ENCODE results near the gene SYT13. TPM values are rescaled to one million over a fixed set of nuclear protein-coding genes. Genes with fewer than 3 reads are reported as not detected.
"Not testable (repeated sequence)": the region's sequence is repeated elsewhere in the genome, so short reads cannot be mapped to it uniquely, and the experiment has no call there.

Gene SYT13
- total RNA-seq, 1 experiment from 2014 or later: 4.3 TPM

- Histone ChIP-seq H3T11ph (ENCODE audit: low read length) (no peak overlapping the region), H4K8ac (replicated peaks; ENCODE audit: insufficient read length, low read depth, low read length) (no peak overlapping the region), H3K4ac (ENCODE audit: low read depth, low read length) (no peak overlapping the region), H2BK12ac (ENCODE audit: insufficient read length, low read depth, low read length) (no peak overlapping the region), H3K4me2 (ENCODE audit: insufficient read depth, insufficient read length, low read length) (no peak overlapping the region), H2BK5ac (ENCODE audit: insufficient read length, low read length) (no peak overlapping the region), H3K27ac (ENCODE audit: insufficient read length, low read depth, low read length) (no peak overlapping the region), H2BK15ac (ENCODE audit: low read depth, low read length) (no peak overlapping the region), H3K4me1 (ENCODE audit: insufficient read depth, low read length) (no peaks in the 10 kb centered on the region), H3K79me2 (ENCODE audit: insufficient read depth, low read length) (no peaks in the 10 kb centered on the region), H3K27me3 (ENCODE audit: insufficient read depth, low read length) (no peaks in the 10 kb centered on the region), H4K20me1 (ENCODE audit: control insufficient read depth, insufficient read depth, insufficient read length) (no peaks in the 10 kb centered on the region), H4K91ac (ENCODE audit: insufficient read length, low read depth, low read length) (no peak overlapping the region), H4K5ac (ENCODE audit: insufficient read length, low read depth, low read length) (no peak overlapping the region), H3K23ac (ENCODE audit: insufficient read length, low read depth, low read length) (no peak overlapping the region), H3K79me1 (ENCODE audit: insufficient read depth, low read depth, low read length, poor library complexity, severe bottlenecking) (no peaks in the 10 kb centered on the region), H2BK120ac (ENCODE audit: low read depth, low read length, poor library complexity, severe bottlenecking) (no peak overlapping the region), H3K23me2 (ENCODE audit: insufficient read length, low read depth, low read length, poor library complexity, severe bottlenecking) (no peaks in the 10 kb centered on the region), H3K18ac (ENCODE audit: insufficient read length, low read depth, low read length) (no peak overlapping the region), H3K9ac (ENCODE audit: extremely low read depth, insufficient read length, low read length) (no peak overlapping the region), H3K9me3 (ENCODE audit: control insufficient read depth, low read depth, low read length) (no peaks in the 10 kb centered on the region), H2AK5ac (ENCODE audit: insufficient read length, low read length) (no peak overlapping the region), H2AFZ (ENCODE audit: low read length) (no peak overlapping the region), H3K14ac (ENCODE audit: insufficient read depth, low read length) (no peak overlapping the region), H2BK20ac (ENCODE audit: low read depth, low read length, poor library complexity, severe bottlenecking) (no peak overlapping the region), H3K56ac (ENCODE audit: insufficient read length, low read depth, low read length) (no peak overlapping the region)
- DNase-seq: no peak
- peaks cover 2% of the 10 kb centered on the region in 2 experiments; a peak in 2 of 4 replicates for H3K4me1 Mint-ChIP-seq
- TF ChIP-seq CTCF (conservative IDR thresholded peaks at IDR 0.05): no peak
- peaks cover 0 to 3% (median 0%) of the 10 kb centered on the region in 3 experiments; a peak in 2 of 7 replicates for H3K36me3 Mint-ChIP-seq (ENCODE audit: insufficient read depth in 1 of 3, low read depth in 3 of 3)
- no peak overlapping the region for H3K27ac Mint-ChIP-seq
- H3K4me3 Mint-ChIP-seq: no peak overlapping the region; a peak in 1 of 5 replicates
- no peaks in the 10 kb centered on the region for H3K9me3 Mint-ChIP-seq
- WGBS (ENCODE audit: extremely low coverage, insufficient read length, low lambda C conversion rate): no CpG with 5 or more reads among the region's 3 CpGs
- no peaks in the 10 kb centered on the region; the same call in none of the 2 replicates for H3K27me3 Mint-ChIP-seq (ENCODE audit: low read depth)
Measured at GRCh38 chr11:45250035-45250718, 36.0 kb downstream of the SYT13 start.

- H3K27ac ChIP-seq (ENCODE audit: insufficient read length, low read depth, low read length); H4K8ac ChIP-seq (replicated peaks; ENCODE audit: insufficient read length, low read depth, low read length); H3K36me3 Mint-ChIP-seq (ENCODE audit: insufficient read depth in 1 of 3, low read depth in 3 of 3); H3K4me1 Mint-ChIP-seq; H2AK5ac ChIP-seq (ENCODE audit: insufficient read length, low read length); H3K14ac ChIP-seq (ENCODE audit: insufficient read depth, low read length); H3T11ph ChIP-seq (ENCODE audit: low read length); H3K23me2 ChIP-seq (ENCODE audit: insufficient read length, low read depth, low read length, poor library complexity, severe bottlenecking); H3K79me1 ChIP-seq (ENCODE audit: insufficient read depth, low read depth, low read length, poor library complexity, severe bottlenecking); H3K27ac Mint-ChIP-seq; H3K4me1 ChIP-seq (ENCODE audit: insufficient read depth, low read length); H2BK12ac ChIP-seq (ENCODE audit: insufficient read length, low read depth, low read length); H3K79me2 ChIP-seq (ENCODE audit: insufficient read depth, low read length); H2BK120ac ChIP-seq (ENCODE audit: low read depth, low read length, poor library complexity, severe bottlenecking); H3K27me3 Mint-ChIP-seq (ENCODE audit: low read depth); H3K4ac ChIP-seq (ENCODE audit: low read depth, low read length); H4K91ac ChIP-seq (ENCODE audit: insufficient read length, low read depth, low read length); H3K4me2 ChIP-seq (ENCODE audit: insufficient read depth, insufficient read length, low read length); H2BK20ac ChIP-seq (ENCODE audit: low read depth, low read length, poor library complexity, severe bottlenecking); H3K4me3 Mint-ChIP-seq; H4K20me1 ChIP-seq (ENCODE audit: control insufficient read depth, insufficient read depth, insufficient read length); H2BK5ac ChIP-seq (ENCODE audit: insufficient read length, low read length); H3K9me3 Mint-ChIP-seq; H3K27me3 ChIP-seq (ENCODE audit: insufficient read depth, low read length); H2AFZ ChIP-seq (ENCODE audit: low read length); DNase-seq; H3K9ac ChIP-seq (ENCODE audit: extremely low read depth, insufficient read length, low read length); H3K9me3 ChIP-seq (ENCODE audit: control insufficient read depth, low read depth, low read length); H4K5ac ChIP-seq (ENCODE audit: insufficient read length, low read depth, low read length); H3K23ac ChIP-seq (ENCODE audit: insufficient read length, low read depth, low read length); H3K56ac ChIP-seq (ENCODE audit: insufficient read length, low read depth, low read length); H3K18ac ChIP-seq (ENCODE audit: insufficient read length, low read depth, low read length); H2BK15ac ChIP-seq (ENCODE audit: low read depth, low read length): not testable (repeated sequence)
- WGBS (ENCODE audit: extremely low coverage, insufficient read length, low lambda C conversion rate): no CpG with 5 or more reads among the region's 1 CpG
Measured at GRCh38 chr11:45249372-45249771, 36.8 kb downstream of the SYT13 start.
